A549 (cell line): ENCODE results near the gene MUC12. TPM values are rescaled to one million over a fixed set of nuclear protein-coding genes. Genes with fewer than 3 reads are reported as not detected.
A peak's percentile ranks its signal among the peaks of the same experiment; 100 is the strongest.
"Not testable (repeated sequence)": the region's sequence is repeated elsewhere in the genome, so short reads cannot be mapped to it uniquely, and the experiment has no call there.

Experiments used
- ATAC-seq, 2 experiments: fragments of 200-7000 bp in 1 of 2; fragments of >200 bp in 1 of 2; cut with Nextera tagmentation in 1 of 2; cut with Tn5 transposase in 1 of 2; 3 replicates each; pipeline versions ENCODE4 v1.8.0 to v1.9.1; 2018 to 2020; ENCODE audit warnings: mild to moderate bottlenecking in 1 of 2, moderate library complexity in 1 of 2
- CTCF ChIA-PET: fragments of 300-600 bp; sonication (Branson Sonifier 250); formaldehyde crosslinking; extraction: SDS; loops from one replicate; lab custom pipeline; 2021; ENCODE audit warnings: antibody characterized with exemption, inconsistent platforms; lab: Yijun Ruan, JAX
- POLR2A ChIA-PET: fragments of 350-600 bp; formaldehyde crosslinking; extraction: SDS; loops from one replicate; lab custom pipeline; 2021; ENCODE audit warnings: antibody characterized with exemption, inconsistent platforms; lab: Yijun Ruan, JAX
- DNase-seq, 2 experiments: peaks; one replicate each; pipeline versions ENCODE4 v3.0.0 to v3.0.0-alpha.2; 2011 to 2016; ENCODE audit warnings: low read depth in 1 of 2, low spot score in 1 of 2
- FAIRE-seq: peaks from 2 replicates; lab custom pipeline; 2011; peaks lifted over from hg19 to GRCh38; lab: Jason Lieb, UNC
- H3K27ac ChIP-seq, 2 experiments: fragments of >200 bp; sonication (Bioruptor Twin); formaldehyde crosslinking; 3 replicates each; pipeline ENCODE4 v1.5.1; 2016 to 2017
- H3K4me1 ChIP-seq: fragments of >200 bp; sonication (Bioruptor Twin); formaldehyde crosslinking; 3 replicates; pipeline ENCODE4 v1.6.1; 2016
- H3K4me2 ChIP-seq: fragments of >200 bp; sonication (Bioruptor Twin); formaldehyde crosslinking; 3 replicates; pipeline ENCODE4 v1.6.1; 2016
- H3K4me3 ChIP-seq: fragments of >200 bp; sonication (Bioruptor Twin); formaldehyde crosslinking; 3 replicates; pipeline ENCODE4 v1.5.1; 2016
- H3K9me3 ChIP-seq: fragments of >200 bp; sonication (Bioruptor Twin); formaldehyde crosslinking; 3 replicates; pipeline ENCODE4 v1.6.1; 2016
- BHLHE40 ChIP-seq: IDR thresholded peaks from 2 replicates; pipeline ENCODE4 v1.6.1; 2012; ENCODE audit warnings: low read depth, low read length, inconsistent platforms
- CBX8 ChIP-seq: fragments of 200-600 bp; sonication (generic); IDR thresholded peaks from 2 replicates; pipeline ENCODE4 v1.6.1; 2016
- CEBPB ChIP-seq, 2 experiments: fragments of >200 bp in 1 of 2; sonication (Bioruptor Twin) in 1 of 2; formaldehyde crosslinking in 1 of 2; IDR thresholded peaks; 2 replicates each; pipeline ENCODE4 v1.6.1; 2012 to 2016
- E2F6 ChIP-seq: IDR thresholded peaks from 2 replicates; pipeline ENCODE4 v1.6.1; 2012; ENCODE audit warnings: low read depth, borderline replicate concordance
- EHF ChIP-seq: fragments of 250-450 bp; sonication (Bioruptor Pico); IDR thresholded peaks from 2 replicates; pipeline ENCODE4 v1.5.0; 2020; ENCODE audit warnings: mild to moderate bottlenecking
- EHMT2 ChIP-seq: fragments of 200-600 bp; sonication (generic); IDR thresholded peaks from 2 replicates; pipeline ENCODE4 v1.6.1; 2016; ENCODE audit warnings: antibody characterized with exemption, low read depth, mild to moderate bottlenecking, moderate library complexity
- ESRRA ChIP-seq: fragments of 150-350 bp; IDR thresholded peaks from 2 replicates; pipeline ENCODE4 v1.6.1; 2014; ENCODE audit warnings: mild to moderate bottlenecking, low read length, borderline replicate concordance
- HDAC2 ChIP-seq: fragments of 200-600 bp; sonication (generic); IDR thresholded peaks from 2 replicates; pipeline ENCODE4 v1.6.1; 2016
- HEYL ChIP-seq: fragments of 250-450 bp; sonication (Bioruptor Pico); IDR thresholded peaks from 2 replicates; pipeline ENCODE4 v1.8.0; 2021; ENCODE audit warnings: mild to moderate bottlenecking, moderate library complexity
- HOXB13 ChIP-seq: fragments of 250-450 bp; sonication (Bioruptor Pico); IDR thresholded peaks from 2 replicates; pipeline ENCODE4 v1.5.0; 2020; ENCODE audit warnings: low read depth, mild to moderate bottlenecking, moderate library complexity
- HOXB5 ChIP-seq: fragments of 250-450 bp; sonication (Bioruptor Pico); IDR thresholded peaks from 2 replicates; pipeline ENCODE4 v1.5.0; 2020; ENCODE audit warnings: mild to moderate bottlenecking, moderate library complexity
- JUN ChIP-seq, 2 experiments: fragments of >200 bp; sonication (Bioruptor Twin); formaldehyde crosslinking; IDR thresholded peaks; 2 replicates in 1 of 2; 3 replicates in 1 of 2; pipeline ENCODE4 v1.6.1; 2016 to 2017
- MAFK ChIP-seq: fragments of 450-650 bp; IDR thresholded peaks from 2 replicates; pipeline ENCODE4 v1.6.1; 2014; ENCODE audit not compliant: partially characterized antibody
- MYC ChIP-seq: IDR thresholded peaks from 2 replicates; pipeline ENCODE4 v1.6.1; 2012; ENCODE audit warnings: mild to moderate bottlenecking, inconsistent platforms, low read length, improper control_type of control experiment, borderline replicate concordance
- NPAS2 ChIP-seq: fragments of 250-450 bp; sonication (Bioruptor Pico); IDR thresholded peaks from 2 replicates; pipeline ENCODE4 v1.8.0; 2022; ENCODE audit warnings: mild to moderate bottlenecking, moderate library complexity, borderline replicate concordance
- PHF8 ChIP-seq: fragments of 200-600 bp; sonication (generic); IDR thresholded peaks from 2 replicates; pipeline ENCODE4 v1.6.1; 2016; ENCODE audit warnings: low read depth, mild to moderate bottlenecking, antibody characterized with exemption, moderate library complexity, borderline replicate concordance
- POLR2A ChIP-seq: IDR thresholded peaks from 2 replicates; pipeline ENCODE4 v1.6.1; 2012; ENCODE audit warnings: mild to moderate bottlenecking, low read length
- REST ChIP-seq: fragments of 200-600 bp; sonication (generic); IDR thresholded peaks from 2 replicates; pipeline ENCODE4 v1.6.1; 2016; ENCODE audit warnings: antibody characterized with exemption, mild to moderate bottlenecking, moderate library complexity
- SREBF2 ChIP-seq: fragments of 450-650 bp; IDR thresholded peaks from 2 replicates; pipeline ENCODE4 v1.6.1; 2014; ENCODE audit warnings: mild to moderate bottlenecking, moderate library complexity
- ZFP36 ChIP-seq: fragments of 450-650 bp; IDR thresholded peaks from 2 replicates; pipeline ENCODE4 v1.6.1; 2014; ENCODE audit warnings: borderline replicate concordance; ENCODE audit not compliant: partially characterized antibody
- WGBS: methylation state at CpG from one replicate; pipeline ENCODE4 v1.1.6; 2017; ENCODE audit errors: missing lambda C conversion rate; 5-methylcytosine and 5-hydroxymethylcytosine counted together
- polyA minus RNA-seq: library from RNA; depleted of rRNA, polyadenylated mRNA; stranded (reverse); fragments of >200 nt; gene quantifications from 2 replicates; pipeline ENCODE4 v1.2.3, GENCODE V29; 2011; rRNA and poly(A)+ RNA removed
- polyA plus RNA-seq, 4 experiments: library from polyadenylated mRNA; depleted of rRNA in 3 of 4; stranded (reverse); fragments of >200 nt; fragmentation: RNase III in 1 of 4; extraction: RNeasy Plus Mini Kit Qiagen cat#74134 plus additional on column Dnase treatment in 1 of 4; gene quantifications; 2 replicates in 3 of 4; 3 replicates in 1 of 4; pipeline ENCODE4 v1.2.3, GENCODE V29; 2011 to 2017

MUC12 gene
- polyA plus RNA-seq (2011; rRNA removed), result 1.2 and 1.8 TPM in 2 replicates
- 6.2 and 8.2 TPM in 2 replicates for polyA plus RNA-seq (2012; cell fraction: cytosol; rRNA removed)
- polyA plus RNA-seq (2012; cell fraction: nucleus; rRNA removed), result 9.4 and 10.5 TPM in 2 replicates
- 2.0 to 2.7 TPM (median 2.4 TPM) in 3 replicates for polyA plus RNA-seq (2017; fragmentation: RNase III; extraction: RNeasy Plus Mini Kit Qiagen cat#74134 plus additional on column Dnase treatment)
- 0.95 and 1.2 TPM in 2 replicates for polyA minus RNA-seq

GRCh38 chr7:100969066-100969615 is at the start of gene MUC12:
TSS of gene MUC12 (plus strand) at chr7:100969565. CDS start at chr7:100969623, 58 bp downstream.
- Histone ChIP-seq H3K9me3 (no peaks in the 10 kb centered on the region), H3K4me3 (no peak within 1 kb of the TSS), H3K4me2 (no peak within 1 kb of the TSS), H3K4me1 (peaks cover 34% of the 10 kb centered on the region), H3K27ac (no peak within 1 kb of the TSS)
- ATAC-seq, result no peak
- 51% methylated on average over 12 of the region's 12 CpGs for WGBS
- CTCF ChIA-PET, result interaction anchor here (1.0 to 3.5 kb wide), 4 partner anchors 11 to 275 kb away, joined by 3 to 13 read pairs (median 8); partner anchors contain the start of gene FIS1
- FAIRE-seq, result no peak
- no peak for TF ChIP-seq MYC
- TF ChIP-seq ESRRA, result no peak
- no peak for TF ChIP-seq JUN (IDR thresholded peaks at IDR 0.05)
- no peak for TF ChIP-seq SREBF2
- TF ChIP-seq HOXB13 (CRISPR knock-in tag), result no peak
- TF ChIP-seq E2F6, result no peak
- TF ChIP-seq REST, result no peak
- TF ChIP-seq CEBPB (IDR thresholded peaks at IDR 0.05), result no peak
- no peak for TF ChIP-seq BHLHE40
- no peak for TF ChIP-seq ZFP36
- TF ChIP-seq HDAC2, result no peak
- TF ChIP-seq MAFK, result no peak
- no peak for TF ChIP-seq CBX8
- TF ChIP-seq HEYL (CRISPR knock-in tag), result no peak
- TF ChIP-seq NPAS2 (CRISPR knock-in tag), result no peak
- TF ChIP-seq PHF8, result no peak
- DNase-seq, result no peak
- POLR2A ChIA-PET, result no interaction called here

- not testable (repeated sequence) for FAIRE-seq
These were observed 49.5 kb upstream of the MUC12 start for GRCh38 chr7:100919779-100920437.

GRCh38 chr7:100921039-100921438 is 48.3 kb upstream of the MUC12 start:
- Histone ChIP-seq H3K4me2 (no peak overlapping the region), H3K4me3 (no peak overlapping the region), H3K9me3 (no peaks in the 10 kb centered on the region), H3K4me1 (no peaks in the 10 kb centered on the region), H3K27ac (no peak overlapping the region)
- TF ChIP-seq EHF (CRISPR knock-in tag), result no peak
- TF ChIP-seq POLR2A, result no peak
- TF ChIP-seq EHMT2, result no peak
- no peak for TF ChIP-seq MAFK
- no peak for TF ChIP-seq HOXB5 (CRISPR knock-in tag)
- no peak for FAIRE-seq
- POLR2A ChIA-PET, result no interaction called here
- no peak for DNase-seq
- ATAC-seq, result no peak
- CTCF ChIA-PET, result interaction anchor here (0.7 to 1.7 kb wide), 6 partner anchors 12 to 394 kb away, joined by 3 to 9 read pairs (median 4); partner anchors contain the start of gene SLC12A9

More at GRCh38 chr7:100919779-100920437, 49.5 kb upstream of the MUC12 start:
- H3K4me3 ChIP-seq, ATAC-seq, H3K27ac ChIP-seq, DNase-seq, POLR2A ChIA-PET, H3K9me3 ChIP-seq, H3K4me2 ChIP-seq, H3K4me1 ChIP-seq: not testable (repeated sequence)
- WGBS, result 64% methylated on average over 9 of the region's 9 CpGs
- CTCF ChIA-PET, result interaction anchor here (0.8 to 1.7 kb wide), 4 partner anchors 13 to 158 kb away, joined by 3 to 9 read pairs (median 3); no protein-coding TSS in a partner anchor
- TF ChIP-seq MAFK, result peak; percentile 23

- H3K4me3 ChIP-seq, CTCF ChIA-PET, POLR2A ChIA-PET, H3K4me2 ChIP-seq, H3K4me1 ChIP-seq, ATAC-seq, DNase-seq, FAIRE-seq, H3K9me3 ChIP-seq, H3K27ac ChIP-seq: not testable (repeated sequence)
- 22% methylated on average over 4 of the region's 4 CpGs for whole genome bisulfite sequencing
These were observed 45.7 kb upstream of the MUC12 start for GRCh38 chr7:100923616-100924015.
